Measurements from ENCODE around the gene KIAA1217.

GRCh38 chr10:24495666-24496460 lies 286.9 kb downstream of the KIAA1217 start:
- no peak for TF ChIP-seq CTCF (conservative IDR thresholded peaks at IDR 0.05)
- TF ChIP-seq ZFX (IDR thresholded peaks at IDR 0.05): no peak
